ENCODE results near the gene PTPRN2. TPM values are rescaled to one million over a fixed set of nuclear protein-coding genes. Genes with fewer than 3 reads are reported as not detected.

Gene PTPRN2
- total RNA-seq, 1 donor from 2014 or later: 15.4 TPM

DNA sequence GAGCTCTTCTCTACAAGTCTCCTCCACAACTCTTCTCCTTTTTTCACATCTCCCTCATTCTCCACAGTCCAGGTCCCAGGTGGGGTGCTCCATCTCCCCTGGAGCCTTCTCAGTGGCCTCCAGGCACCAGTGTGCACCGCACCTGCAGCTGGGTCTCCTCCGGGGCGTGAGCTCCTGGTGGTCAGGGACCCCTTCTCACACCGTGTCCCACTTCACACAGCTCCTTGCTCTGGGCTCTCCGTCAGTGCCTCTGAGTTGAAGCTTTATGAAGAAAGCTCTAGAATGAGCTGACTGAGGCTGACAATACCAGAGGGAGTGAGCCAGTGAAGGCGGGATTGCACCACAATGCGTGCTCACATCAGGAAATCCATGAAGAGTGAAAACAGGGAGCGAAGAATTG, 960.6 kb downstream of the PTPRN2 start:
- Mint-ChIP-seq H3K4me1 (ENCODE audit: unreplicated experiment) (peaks cover 5% of the 10 kb centered on the region), H3K4me3 (no peak overlapping the region), H3K36me3 (no peaks in the 10 kb centered on the region), H3K9me3 (no peaks in the 10 kb centered on the region), H3K27ac (no peak overlapping the region), H3K27me3 (peaks cover 10% of the 10 kb centered on the region)
- TF ChIP-seq CTCF (conservative IDR thresholded peaks at IDR 0.05): no peak
- no peak for DNase-seq (ENCODE audit: extremely low spot score, unreplicated experiment)

DNA sequence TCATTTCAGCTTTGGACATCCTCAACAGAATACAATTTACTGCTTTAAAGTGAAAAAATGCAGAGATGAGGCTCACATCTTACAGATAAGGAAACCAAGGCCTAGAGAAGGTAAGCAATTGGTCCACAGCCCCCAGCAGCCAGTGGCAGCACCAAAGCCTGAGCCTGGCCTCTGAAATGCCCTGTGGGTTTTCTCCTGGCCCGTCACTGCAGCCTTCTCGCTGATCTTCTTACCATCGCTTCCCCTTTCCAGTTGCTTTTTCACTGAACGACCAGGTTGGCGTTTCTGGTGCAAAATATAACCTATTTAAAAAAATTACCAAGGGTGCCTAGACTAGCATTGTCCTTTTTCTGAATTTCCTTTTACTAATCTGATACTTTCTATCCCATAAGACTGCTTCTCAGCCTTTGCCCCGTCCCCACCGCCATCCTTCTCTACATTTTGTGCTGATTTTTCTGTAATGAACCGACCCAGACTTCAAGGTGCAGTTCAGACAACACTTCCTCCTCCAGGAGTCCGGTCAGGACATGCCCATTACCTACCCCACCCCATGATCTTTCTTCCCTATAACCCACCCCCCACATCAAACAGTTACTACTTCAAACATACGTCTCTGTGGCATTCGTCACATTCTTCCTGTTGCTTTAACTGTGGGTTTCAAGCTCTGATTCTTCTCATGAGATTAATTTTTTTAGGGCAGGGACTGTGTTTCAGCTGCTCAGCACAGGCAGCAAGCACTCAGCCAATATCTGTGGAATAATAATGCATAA, 961.5 kb downstream of the PTPRN2 start:
- no peak for TF ChIP-seq CTCF (conservative IDR thresholded peaks at IDR 0.05)
- Mint-ChIP-seq H3K36me3 (no peaks in the 10 kb centered on the region), H3K27me3 (peaks cover 10% of the 10 kb centered on the region), H3K4me3 (no peak overlapping the region), H3K4me1 (ENCODE audit: unreplicated experiment) (peaks cover 5% of the 10 kb centered on the region), H3K27ac (no peak overlapping the region), H3K9me3 (no peaks in the 10 kb centered on the region)
- DNase-seq (ENCODE audit: extremely low spot score, unreplicated experiment): no peak

- Mint-ChIP-seq H3K9me3 (no peaks in the 10 kb centered on the region), H3K4me3 (no peak overlapping the region), H3K36me3 (no peaks in the 10 kb centered on the region), H3K27ac (no peak overlapping the region), H3K4me1 (ENCODE audit: unreplicated experiment) (peaks cover 5% of the 10 kb centered on the region), H3K27me3 (peaks cover 7% of the 10 kb centered on the region)
- no peak for TF ChIP-seq CTCF (conservative IDR thresholded peaks at IDR 0.05)
- DNase-seq (ENCODE audit: extremely low spot score, unreplicated experiment): no peak
These were observed 964.1 kb downstream of the PTPRN2 start for GRCh38 chr7:157623556-157623955.

DNA sequence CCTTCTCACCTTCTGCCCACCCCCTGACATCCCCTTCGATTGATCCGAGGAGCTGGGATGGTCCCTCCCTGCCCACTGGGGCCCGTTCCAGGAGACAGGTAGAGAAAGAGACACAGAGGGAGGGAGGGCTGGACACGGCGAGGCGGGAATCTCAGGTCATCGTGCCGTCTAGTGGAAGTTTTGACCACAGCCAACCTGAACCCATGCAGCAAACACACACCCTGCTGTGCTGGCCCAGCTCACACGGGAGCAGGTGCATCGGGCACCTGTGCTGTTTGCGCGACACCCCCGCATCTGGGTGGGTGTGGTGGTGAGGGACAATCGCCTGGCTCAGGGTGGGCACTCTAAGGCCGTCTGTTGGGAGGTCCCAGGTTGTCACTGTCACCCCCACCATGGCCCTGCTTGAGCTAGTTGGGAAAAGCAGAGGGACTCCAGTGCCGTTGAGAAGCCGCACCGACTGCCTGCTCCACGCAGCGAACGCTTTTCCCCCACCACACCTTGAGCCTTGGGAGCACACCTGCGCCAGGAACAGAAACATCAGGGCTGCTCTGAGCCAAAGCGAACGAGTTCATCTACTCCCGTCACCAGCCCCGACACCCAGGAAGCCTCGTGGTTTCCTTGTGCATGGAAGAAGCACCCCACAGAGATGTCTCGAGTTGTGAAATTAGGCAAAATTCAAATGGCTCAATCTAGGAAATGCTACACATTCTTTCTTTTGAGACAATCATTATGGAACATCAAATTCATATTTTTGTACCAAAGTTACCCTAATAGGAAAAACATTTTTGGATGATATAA, 965.0 kb downstream of the PTPRN2 start:
- Mint-ChIP-seq H3K27ac (no peak overlapping the region), H3K36me3 (no peaks in the 10 kb centered on the region), H3K4me3 (no peak overlapping the region), H3K9me3 (no peaks in the 10 kb centered on the region), H3K27me3 (peaks cover 7% of the 10 kb centered on the region), H3K4me1 (ENCODE audit: unreplicated experiment) (peaks cover 5% of the 10 kb centered on the region)
- no peak for TF ChIP-seq CTCF (conservative IDR thresholded peaks at IDR 0.05)
- no peak for DNase-seq (ENCODE audit: extremely low spot score, unreplicated experiment)

GRCh38 chr7:157622000-157622399, 965.6 kb downstream of the PTPRN2 start:
- no peaks in the 10 kb centered on the region for H3K36me3 Mint-ChIP-seq
- peaks cover 5% of the 10 kb centered on the region for H3K4me1 Mint-ChIP-seq (ENCODE audit: unreplicated experiment)
- H3K4me3 Mint-ChIP-seq: no peak overlapping the region
- no peaks in the 10 kb centered on the region for H3K9me3 Mint-ChIP-seq
- H3K27me3 Mint-ChIP-seq: peaks cover 7% of the 10 kb centered on the region
- H3K27ac Mint-ChIP-seq: no peak overlapping the region
- DNase-seq (ENCODE audit: extremely low spot score, unreplicated experiment): no peak
- no peak for TF ChIP-seq CTCF (conservative IDR thresholded peaks at IDR 0.05)

Data from type B pancreatic cell (in vitro differentiated cells).